ENCODE data around the gene SF3B1. TPM values are rescaled to one million over a fixed set of nuclear protein-coding genes. Genes with fewer than 3 reads are reported as not detected.

SF3B1 gene
- total and polyA plus RNA-seq, 2 of the 13 experiments (the other 11 are each of a cell fraction or from before 2014, with no cell fraction given): 387 to 750 TPM

- TF ChIP-seq UBTF (CRISPR knock-in tag; IDR thresholded peaks at IDR 0.05): peak; percentile 45
- no peak; the same call in 1 of the 2 replicates for TF ChIP-seq WIZ (CRISPR knock-in tag; IDR thresholded peaks at IDR 0.05)
- TF ChIP-seq MTA1 (CRISPR knock-in tag; IDR thresholded peaks at IDR 0.05; ENCODE audit: borderline replicate concordance): 0 out of 2 replicates have a peak, but pooled peaks have one; percentile 44
- peak; percentile 61; the same call in 1 of the 2 replicates for TF ChIP-seq ZNF34 (CRISPR knock-in tag; IDR thresholded peaks at IDR 0.05; ENCODE audit: borderline replicate concordance)
- peak; percentile 41; the same call in 1 of the 2 replicates for TF ChIP-seq SIX4 (CRISPR knock-in tag; IDR thresholded peaks at IDR 0.05)
- TF ChIP-seq, protein P1, sequence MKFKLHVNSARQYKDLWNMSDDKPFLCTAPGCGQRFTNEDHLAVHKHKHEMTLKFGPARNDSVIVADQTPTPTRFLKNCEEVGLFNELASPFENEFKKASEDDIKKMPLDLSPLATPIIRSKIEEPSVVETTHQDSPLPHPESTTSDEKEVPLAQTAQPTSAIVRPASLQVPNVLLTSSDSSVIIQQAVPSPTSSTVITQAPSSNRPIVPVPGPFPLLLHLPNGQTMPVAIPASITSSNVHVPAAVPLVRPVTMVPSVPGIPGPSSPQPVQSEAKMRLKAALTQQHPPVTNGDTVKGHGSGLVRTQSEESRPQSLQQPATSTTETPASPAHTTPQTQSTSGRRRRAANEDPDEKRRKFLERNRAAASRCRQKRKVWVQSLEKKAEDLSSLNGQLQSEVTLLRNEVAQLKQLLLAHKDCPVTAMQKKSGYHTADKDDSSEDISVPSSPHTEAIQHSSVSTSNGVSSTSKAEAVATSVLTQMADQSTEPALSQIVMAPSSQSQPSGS (CRISPR knock-in tag; IDR thresholded peaks at IDR 0.05): peak; percentile 67; the same call in 1 of the 2 replicates
- 0 out of 2 replicates have a peak, but pooled peaks have one; percentile 12 for TF ChIP-seq HOXA5 (CRISPR knock-in tag; IDR thresholded peaks at IDR 0.05)
- TF ChIP-seq ZNF660 (CRISPR knock-in tag; IDR thresholded peaks at IDR 0.05; ENCODE audit: borderline replicate concordance, low read depth): no peak
- peak; percentile 74 for TF ChIP-seq ZNF407 (CRISPR knock-in tag; IDR thresholded peaks at IDR 0.05; ENCODE audit: not compliant biosample characterization)
- peak; percentile 35; the same call in 1 of the 2 replicates for TF ChIP-seq ZNF546 (CRISPR knock-in tag; conservative IDR thresholded peaks at IDR 0.05)
- TF ChIP-seq ZNF501 (CRISPR knock-in tag; IDR thresholded peaks at IDR 0.05): peak; percentile 97
- 0 out of 2 replicates have a peak, but pooled peaks have one; percentile 77 for TF ChIP-seq ZNF33A (CRISPR knock-in tag; IDR thresholded peaks at IDR 0.05; ENCODE audit: borderline replicate concordance)
- peak; percentile 25; the same call in 1 of the 2 replicates for TF ChIP-seq TMF1 (CRISPR knock-in tag; IDR thresholded peaks at IDR 0.05; ENCODE audit: low read depth)
- no peak for TF ChIP-seq SCMH1 (CRISPR knock-in tag; IDR thresholded peaks at IDR 0.05; ENCODE audit: borderline replicate concordance)
- TF ChIP-seq TEAD3 (CRISPR knock-in tag; optimal IDR thresholded peaks at IDR 0.05; ENCODE audit: borderline replicate concordance): peak; percentile 82
Measured at GRCh38 chr2:197434541-197435513, at the start of gene SF3B1 (continued).
